ENCODE data around the gene PRELID2.

DNA sequence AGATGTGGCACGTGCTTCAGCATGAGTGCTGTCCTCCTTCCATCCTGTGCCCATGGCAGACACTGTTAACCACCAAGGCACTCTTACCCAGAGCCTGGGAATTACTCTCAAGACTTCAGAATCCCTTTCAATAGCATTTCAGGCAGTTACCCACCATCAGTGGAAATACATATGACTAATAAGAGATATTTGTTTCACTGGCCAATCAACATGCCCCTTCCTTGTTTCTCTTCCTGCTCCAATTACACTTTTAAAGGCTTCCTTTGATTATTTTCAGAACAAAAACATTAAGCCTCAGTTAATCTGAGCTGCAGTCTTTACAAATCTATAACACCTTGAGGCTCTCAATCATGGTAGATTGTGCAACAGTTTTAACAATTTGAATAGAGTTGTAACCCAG is 70.8 kb downstream of the PRELID2 start:
- TF ChIP-seq POLR2A (IDR thresholded peaks at IDR 0.05; ENCODE audit: low read depth, low read length) = no peak
- TF ChIP-seq, protein P1, sequence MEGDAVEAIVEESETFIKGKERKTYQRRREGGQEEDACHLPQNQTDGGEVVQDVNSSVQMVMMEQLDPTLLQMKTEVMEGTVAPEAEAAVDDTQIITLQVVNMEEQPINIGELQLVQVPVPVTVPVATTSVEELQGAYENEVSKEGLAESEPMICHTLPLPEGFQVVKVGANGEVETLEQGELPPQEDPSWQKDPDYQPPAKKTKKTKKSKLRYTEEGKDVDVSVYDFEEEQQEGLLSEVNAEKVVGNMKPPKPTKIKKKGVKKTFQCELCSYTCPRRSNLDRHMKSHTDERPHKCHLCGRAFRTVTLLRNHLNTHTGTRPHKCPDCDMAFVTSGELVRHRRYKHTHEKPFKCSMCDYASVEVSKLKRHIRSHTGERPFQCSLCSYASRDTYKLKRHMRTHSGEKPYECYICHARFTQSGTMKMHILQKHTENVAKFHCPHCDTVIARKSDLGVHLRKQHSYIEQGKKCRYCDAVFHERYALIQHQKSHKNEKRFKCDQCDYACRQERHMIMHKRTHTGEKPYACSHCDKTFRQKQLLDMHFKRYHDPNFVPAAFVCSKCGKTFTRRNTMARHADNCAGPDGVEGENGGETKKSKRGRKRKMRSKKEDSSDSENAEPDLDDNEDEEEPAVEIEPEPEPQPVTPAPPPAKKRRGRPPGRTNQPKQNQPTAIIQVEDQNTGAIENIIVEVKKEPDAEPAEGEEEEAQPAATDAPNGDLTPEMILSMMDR (IDR thresholded peaks at IDR 0.05; ENCODE audit: extremely low read depth in 1 of 2, insufficient read depth in 1 of 2, low read depth in 1 of 2, low read length in 2 of 2) = no peak
- TF ChIP-seq, protein P2, sequence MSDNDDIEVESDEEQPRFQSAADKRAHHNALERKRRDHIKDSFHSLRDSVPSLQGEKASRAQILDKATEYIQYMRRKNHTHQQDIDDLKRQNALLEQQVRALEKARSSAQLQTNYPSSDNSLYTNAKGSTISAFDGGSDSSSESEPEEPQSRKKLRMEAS (IDR thresholded peaks at IDR 0.05; ENCODE audit: insufficient read depth, insufficient read length) = no peak
- TF ChIP-seq POLR2AphosphoS5 (IDR thresholded peaks at IDR 0.05; ENCODE audit: insufficient read depth, low read depth, low read length) = no peak
- no peak for TF ChIP-seq EZH2 (IDR thresholded peaks at IDR 0.05; ENCODE audit: borderline replicate concordance, low read depth, low read length, severe bottlenecking)
- no peak for TF ChIP-seq MYC (IDR thresholded peaks at IDR 0.05; ENCODE audit: low read depth, low read length)
